ENCODE data around the gene PIK3CG. TPM values are rescaled to one million over a fixed set of nuclear protein-coding genes. Genes with fewer than 3 reads are reported as not detected.

The PIK3CG gene
- total RNA-seq = 1 to 10 TPM; 3.1 to 9.3 (median 7.2) TPM

DNA sequence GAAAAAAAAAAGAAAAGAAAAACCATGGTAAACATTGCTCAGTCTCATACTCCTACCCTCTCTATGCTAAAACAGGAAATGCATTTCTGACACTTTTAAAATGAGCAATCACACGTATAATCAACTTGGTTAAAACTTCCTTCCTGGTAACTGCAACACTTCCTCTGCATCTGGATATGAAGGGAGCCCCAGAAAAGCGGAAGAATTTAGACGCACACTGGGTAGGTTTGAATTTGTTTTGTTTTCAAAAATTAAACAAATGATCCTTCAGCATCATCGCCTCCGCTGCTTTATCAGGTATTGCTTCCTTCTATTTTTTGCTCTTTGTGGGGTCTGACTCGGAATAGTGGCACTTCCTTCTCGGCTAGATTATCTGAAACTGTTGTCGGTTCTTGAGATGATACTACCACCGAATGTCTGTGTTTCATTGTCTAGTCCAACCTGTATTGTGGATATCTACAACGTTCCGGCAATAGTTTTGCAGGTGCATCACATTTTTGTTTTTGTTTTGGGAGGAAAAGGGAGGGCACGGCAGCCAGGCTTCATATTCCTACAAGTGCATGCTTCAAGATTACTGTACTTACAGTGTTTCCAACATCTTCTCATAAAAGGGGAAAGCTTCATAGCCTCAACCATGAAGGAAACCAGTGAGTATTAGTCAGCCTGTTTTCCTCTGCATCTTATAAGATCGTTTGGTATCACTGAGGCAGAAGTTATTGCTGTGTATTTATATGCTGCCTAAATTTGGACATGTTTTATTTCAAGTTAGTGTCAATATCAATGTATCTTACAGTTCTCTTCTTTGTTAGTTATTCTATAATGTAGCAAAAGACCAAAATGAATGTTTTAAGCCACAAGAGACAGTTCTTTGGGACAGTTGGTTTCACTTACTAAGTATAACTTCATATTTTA lies at the start of gene PIK3CG:
Gene PIK3CG (plus strand): TSS at position 153 of the 912 bp plus-strand sequence. CDS start 2,280 bp downstream, outside the sequence.
- 71 to 76% methylated on average over 13 of the region's 13 CpGs for WGBS, 2 donors
- Histone ChIP-seq H3K9me3 (no peaks in the 10 kb centered on the region), H3K27me3 (no peaks in the 10 kb centered on the region), H3K36me3 (peaks cover 0 to 7% (median 0%) of the 10 kb centered on the region in 3 donors), H3K4me3 (peak within 1 kb of the TSS in 2 of 4 donors; percentile 36 to 38), H3K4me1 (peaks cover 0 to 18% (median 5%) of the 10 kb centered on the region in 4 donors), H3K27ac (peak within 1 kb of the TSS in 3 of 4 donors; percentile 29 to 68 (median 33))
- DNase-seq (ENCODE audit: low spot score in 2 of 2) = no peak
- TF ChIP-seq EP300 (IDR thresholded peaks at IDR 0.05) = peak in 1 of 2 donors; percentile 58
- TF ChIP-seq, protein P1, sequence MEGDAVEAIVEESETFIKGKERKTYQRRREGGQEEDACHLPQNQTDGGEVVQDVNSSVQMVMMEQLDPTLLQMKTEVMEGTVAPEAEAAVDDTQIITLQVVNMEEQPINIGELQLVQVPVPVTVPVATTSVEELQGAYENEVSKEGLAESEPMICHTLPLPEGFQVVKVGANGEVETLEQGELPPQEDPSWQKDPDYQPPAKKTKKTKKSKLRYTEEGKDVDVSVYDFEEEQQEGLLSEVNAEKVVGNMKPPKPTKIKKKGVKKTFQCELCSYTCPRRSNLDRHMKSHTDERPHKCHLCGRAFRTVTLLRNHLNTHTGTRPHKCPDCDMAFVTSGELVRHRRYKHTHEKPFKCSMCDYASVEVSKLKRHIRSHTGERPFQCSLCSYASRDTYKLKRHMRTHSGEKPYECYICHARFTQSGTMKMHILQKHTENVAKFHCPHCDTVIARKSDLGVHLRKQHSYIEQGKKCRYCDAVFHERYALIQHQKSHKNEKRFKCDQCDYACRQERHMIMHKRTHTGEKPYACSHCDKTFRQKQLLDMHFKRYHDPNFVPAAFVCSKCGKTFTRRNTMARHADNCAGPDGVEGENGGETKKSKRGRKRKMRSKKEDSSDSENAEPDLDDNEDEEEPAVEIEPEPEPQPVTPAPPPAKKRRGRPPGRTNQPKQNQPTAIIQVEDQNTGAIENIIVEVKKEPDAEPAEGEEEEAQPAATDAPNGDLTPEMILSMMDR (IDR thresholded peaks at IDR 0.05) = no peak

DNA sequence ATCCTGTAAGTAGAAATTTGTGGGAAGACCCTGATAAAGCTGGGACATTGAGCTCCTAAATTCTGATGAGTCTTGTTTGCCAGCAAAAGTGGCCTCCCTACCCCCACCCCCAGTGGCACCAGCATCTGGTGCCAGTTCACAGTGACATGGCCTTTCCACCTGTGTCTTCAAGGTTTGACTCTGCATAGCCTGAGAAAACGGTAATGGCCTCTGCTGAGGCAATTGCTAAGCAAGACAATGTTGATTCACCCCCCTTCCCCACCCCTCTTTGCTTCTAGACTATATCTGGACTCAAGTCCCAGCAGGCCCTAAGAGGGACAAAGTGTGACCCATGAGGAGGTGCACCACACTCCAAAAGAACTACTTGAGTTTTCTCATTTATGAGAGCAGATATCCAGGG lies 48.0 kb upstream of the PIK3CG start:
- no peaks in the 10 kb centered on the region for H3K4me1 ChIP-seq

DNA sequence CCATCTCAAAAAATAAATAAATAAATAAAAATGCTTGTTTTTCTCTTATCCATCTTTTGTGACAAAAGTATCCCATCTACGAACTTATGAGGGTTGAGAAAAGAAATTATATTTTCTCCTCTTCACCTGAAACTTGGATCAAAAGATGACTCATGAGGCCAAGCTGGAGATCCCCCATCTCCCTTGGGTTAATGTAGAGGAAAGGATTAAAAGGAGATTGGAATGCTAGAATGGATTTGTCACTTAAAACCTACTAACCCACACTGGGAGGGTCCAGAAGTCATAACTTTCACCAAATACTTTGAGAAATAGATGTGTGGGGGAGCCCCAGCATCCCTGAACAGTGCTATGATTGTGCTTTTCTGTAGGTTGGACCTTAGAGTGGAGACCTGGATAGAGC lies 46.3 kb upstream of the PIK3CG start:
- WGBS, 2 donors = 41 to 48% methylated on average over 1 of the region's 1 CpG
- no peak overlapping the region for H3K27ac ChIP-seq
- DNase-seq (ENCODE audit: low spot score in 2 of 2) = no peak
- H3K36me3 ChIP-seq = no peaks in the 10 kb centered on the region
- no peaks in the 10 kb centered on the region for H3K27me3 ChIP-seq
- TF ChIP-seq EP300 (IDR thresholded peaks at IDR 0.05) (no peak), POLR2A (IDR thresholded peaks at IDR 0.05) (no peak)
- TF ChIP-seq, protein P1 (IDR thresholded peaks at IDR 0.05) = no peak
- H3K9me3 ChIP-seq = no peaks in the 10 kb centered on the region
- no peaks in the 10 kb centered on the region for H3K4me1 ChIP-seq
- no peak overlapping the region for H3K4me3 ChIP-seq

More for the DNA sequence above, 48.0 kb upstream of the PIK3CG start:
- TF ChIP-seq, protein P1 (IDR thresholded peaks at IDR 0.05) = no peak
- TF ChIP-seq POLR2A (IDR thresholded peaks at IDR 0.05) (no peak), EP300 (IDR thresholded peaks at IDR 0.05) (no peak)
- Histone ChIP-seq H3K4me3 (no peak overlapping the region), H3K27me3 (no peaks in the 10 kb centered on the region), H3K36me3 (no peaks in the 10 kb centered on the region), H3K27ac (no peak overlapping the region), H3K9me3 (no peaks in the 10 kb centered on the region)
- 83 to 86% methylated on average over 1 of the region's 1 CpG for WGBS, 2 donors
- no peak for DNase-seq (ENCODE audit: low spot score in 2 of 2)

GRCh38 chr7:106819546-106819945 lies 45.5 kb upstream of the PIK3CG start:
- TF ChIP-seq POLR2A (IDR thresholded peaks at IDR 0.05) = no peak
- Histone ChIP-seq H3K36me3 (no peaks in the 10 kb centered on the region), H3K27ac (no peak overlapping the region)

GRCh38 chr7:106820321-106821217 lies 44.5 kb upstream of the PIK3CG start:
- TF ChIP-seq EP300 (IDR thresholded peaks at IDR 0.05) = no peak
- TF ChIP-seq, protein P1 (IDR thresholded peaks at IDR 0.05) = no peak
- TF ChIP-seq POLR2A (IDR thresholded peaks at IDR 0.05) = no peak
- Histone ChIP-seq H3K4me3 (no peak overlapping the region), H3K27me3 (no peaks in the 10 kb centered on the region), H3K4me1 (no peaks in the 10 kb centered on the region), H3K36me3 (no peaks in the 10 kb centered on the region), H3K27ac (no peak overlapping the region), H3K9me3 (no peaks in the 10 kb centered on the region)
- DNase-seq (ENCODE audit: low spot score in 2 of 2) = no peak
- WGBS, 2 donors = 64 to 85% methylated on average over 4 of the region's 4 CpGs

More at GRCh38 chr7:106819546-106819945, 45.5 kb upstream of the PIK3CG start:
- Histone ChIP-seq H3K4me1 (no peaks in the 10 kb centered on the region), H3K27me3 (no peaks in the 10 kb centered on the region), H3K9me3 (no peaks in the 10 kb centered on the region), H3K4me3 (no peak overlapping the region)
- DNase-seq (ENCODE audit: low spot score in 2 of 2) = no peak

All from tibial nerve (tissue), 4 donors.